WTC11 (cell line): ENCODE results near the gene C4orf50.

Experiments used
- JUN ChIP-seq: sonication (generic); formaldehyde crosslinking; IDR thresholded peaks from 2 replicates; pipeline ENCODE4 v1.8.0; 2023; ENCODE audit warnings: mild to moderate bottlenecking, missing genetic modification reagents
- NFATC4 ChIP-seq: fragments of 250-450 bp; sonication (Bioruptor Pico); IDR thresholded peaks from 2 replicates; pipeline ENCODE4 v1.9.0; 2021; ENCODE audit warnings: mild to moderate bottlenecking
- ZNF416 ChIP-seq: fragments of 250-450 bp; sonication (Bioruptor Pico); IDR thresholded peaks from 2 replicates; pipeline ENCODE4 v1.9.0; 2021; ENCODE audit warnings: mild to moderate bottlenecking, inconsistent platforms
- TF ChIP-seq, protein P1 (sequence below): sonication (generic); formaldehyde crosslinking; conservative IDR thresholded peaks from 2 replicates; pipeline ENCODE4 v1.8.1; 2022; ENCODE audit warnings: mild to moderate bottlenecking, missing genetic modification reagents
- TF ChIP-seq, protein P2 (sequence below): sonication (generic); formaldehyde crosslinking; IDR thresholded peaks from 2 replicates; pipeline ENCODE4 v1.8.1; 2022; ENCODE audit warnings: mild to moderate bottlenecking, moderate library complexity, missing genetic modification reagents
- TF ChIP-seq, protein P3 (sequence below): fragments of 200-600 bp; IDR thresholded peaks from 2 replicates; pipeline ENCODE4 v1.8.0; 2022; ENCODE audit warnings: antibody characterized with exemption

DNA sequence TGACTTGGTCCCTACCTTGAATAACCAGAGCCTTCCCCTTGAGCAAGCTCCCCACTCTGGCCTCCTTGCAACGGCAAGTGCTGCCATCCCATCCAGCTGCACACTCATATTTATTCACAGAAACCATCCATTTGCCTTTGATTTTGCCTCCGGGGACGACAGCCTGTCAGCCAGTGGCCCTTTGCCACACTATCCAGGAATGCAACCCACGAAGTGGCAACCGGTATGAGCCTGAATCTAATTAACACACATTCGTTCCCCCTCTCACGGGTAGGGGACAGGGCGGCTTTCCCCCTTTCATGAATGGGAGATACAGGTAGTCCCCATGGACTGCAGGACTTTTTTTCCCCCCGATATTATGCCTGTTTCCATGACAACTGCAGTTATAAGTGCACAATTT, 140.8 kb downstream of the C4orf50 start:
- TF ChIP-seq, protein P1, sequence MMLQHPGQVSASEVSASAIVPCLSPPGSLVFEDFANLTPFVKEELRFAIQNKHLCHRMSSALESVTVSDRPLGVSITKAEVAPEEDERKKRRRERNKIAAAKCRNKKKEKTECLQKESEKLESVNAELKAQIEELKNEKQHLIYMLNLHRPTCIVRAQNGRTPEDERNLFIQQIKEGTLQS, result no peak
- TF ChIP-seq, protein P2, sequence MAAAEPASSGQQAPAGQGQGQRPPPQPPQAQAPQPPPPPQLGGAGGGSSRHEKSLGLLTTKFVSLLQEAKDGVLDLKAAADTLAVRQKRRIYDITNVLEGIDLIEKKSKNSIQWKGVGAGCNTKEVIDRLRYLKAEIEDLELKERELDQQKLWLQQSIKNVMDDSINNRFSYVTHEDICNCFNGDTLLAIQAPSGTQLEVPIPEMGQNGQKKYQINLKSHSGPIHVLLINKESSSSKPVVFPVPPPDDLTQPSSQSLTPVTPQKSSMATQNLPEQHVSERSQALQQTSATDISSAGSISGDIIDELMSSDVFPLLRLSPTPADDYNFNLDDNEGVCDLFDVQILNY, result no peak
- no peak for TF ChIP-seq NFATC4
- no peak for TF ChIP-seq ZNF416 (CRISPR knock-in tag)
- TF ChIP-seq, protein P3, sequence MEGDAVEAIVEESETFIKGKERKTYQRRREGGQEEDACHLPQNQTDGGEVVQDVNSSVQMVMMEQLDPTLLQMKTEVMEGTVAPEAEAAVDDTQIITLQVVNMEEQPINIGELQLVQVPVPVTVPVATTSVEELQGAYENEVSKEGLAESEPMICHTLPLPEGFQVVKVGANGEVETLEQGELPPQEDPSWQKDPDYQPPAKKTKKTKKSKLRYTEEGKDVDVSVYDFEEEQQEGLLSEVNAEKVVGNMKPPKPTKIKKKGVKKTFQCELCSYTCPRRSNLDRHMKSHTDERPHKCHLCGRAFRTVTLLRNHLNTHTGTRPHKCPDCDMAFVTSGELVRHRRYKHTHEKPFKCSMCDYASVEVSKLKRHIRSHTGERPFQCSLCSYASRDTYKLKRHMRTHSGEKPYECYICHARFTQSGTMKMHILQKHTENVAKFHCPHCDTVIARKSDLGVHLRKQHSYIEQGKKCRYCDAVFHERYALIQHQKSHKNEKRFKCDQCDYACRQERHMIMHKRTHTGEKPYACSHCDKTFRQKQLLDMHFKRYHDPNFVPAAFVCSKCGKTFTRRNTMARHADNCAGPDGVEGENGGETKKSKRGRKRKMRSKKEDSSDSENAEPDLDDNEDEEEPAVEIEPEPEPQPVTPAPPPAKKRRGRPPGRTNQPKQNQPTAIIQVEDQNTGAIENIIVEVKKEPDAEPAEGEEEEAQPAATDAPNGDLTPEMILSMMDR, result no peak
- no peak for TF ChIP-seq JUN (CRISPR knock-in tag)
